SK-N-SH treated with all-trans-retinoic acid at 6 μM for 48 hours (cell line): ENCODE measurements around the gene VPS51.

Experiments
- ARNTL ChIP-seq: fragments of 450-650 bp; formaldehyde crosslinking; IDR thresholded peaks from 2 replicates; pipeline ENCODE4 v1.5.0; 2020; ENCODE audit warnings: low read depth, mild to moderate bottlenecking, moderate library complexity, borderline replicate concordance
- OSR1 ChIP-seq: fragments of 250-450 bp; sonication (Bioruptor Pico); IDR thresholded peaks from 2 replicates; pipeline ENCODE4 v1.8.0; 2022; ENCODE audit warnings: moderate library complexity, mild to moderate bottlenecking, inconsistent platforms
- PPARA ChIP-seq: fragments of 250-450 bp; sonication (Bioruptor Pico); IDR thresholded peaks from 2 replicates; pipeline ENCODE4 v1.5.0; 2020; ENCODE audit warnings: mild to moderate bottlenecking, borderline replicate concordance
- RARB ChIP-seq: fragments of 250-450 bp; sonication (Bioruptor Pico); IDR thresholded peaks from 2 replicates; pipeline ENCODE4 v1.8.0; 2021; ENCODE audit warnings: mild to moderate bottlenecking, moderate library complexity
- SNAI2 ChIP-seq: fragments of 250-450 bp; sonication (Bioruptor Pico); IDR thresholded peaks from 2 replicates; pipeline ENCODE4 v1.5.0; 2020; ENCODE audit warnings: mild to moderate bottlenecking, moderate library complexity
- TCF4 ChIP-seq: fragments of 250-450 bp; sonication (Bioruptor Pico); IDR thresholded peaks from 2 replicates; pipeline ENCODE4 v1.8.0; 2021; ENCODE audit warnings: mild to moderate bottlenecking, moderate library complexity, borderline replicate concordance
- ZFP30 ChIP-seq: fragments of 450-650 bp; formaldehyde crosslinking; IDR thresholded peaks from 2 replicates; pipeline ENCODE4 v1.5.0; 2022; ENCODE audit warnings: mild to moderate bottlenecking, moderate library complexity
- ZNF70 ChIP-seq: fragments of 450-650 bp; formaldehyde crosslinking; IDR thresholded peaks from 2 replicates; pipeline ENCODE4 v1.5.0; 2020; ENCODE audit warnings: mild to moderate bottlenecking, moderate library complexity
- TF ChIP-seq, protein P1 (sequence below): fragments of 250-450 bp; sonication (Bioruptor Pico); IDR thresholded peaks from 2 replicates; pipeline ENCODE4 v1.5.1; 2020; ENCODE audit warnings: low read depth, mild to moderate bottlenecking, moderate library complexity

DNA sequence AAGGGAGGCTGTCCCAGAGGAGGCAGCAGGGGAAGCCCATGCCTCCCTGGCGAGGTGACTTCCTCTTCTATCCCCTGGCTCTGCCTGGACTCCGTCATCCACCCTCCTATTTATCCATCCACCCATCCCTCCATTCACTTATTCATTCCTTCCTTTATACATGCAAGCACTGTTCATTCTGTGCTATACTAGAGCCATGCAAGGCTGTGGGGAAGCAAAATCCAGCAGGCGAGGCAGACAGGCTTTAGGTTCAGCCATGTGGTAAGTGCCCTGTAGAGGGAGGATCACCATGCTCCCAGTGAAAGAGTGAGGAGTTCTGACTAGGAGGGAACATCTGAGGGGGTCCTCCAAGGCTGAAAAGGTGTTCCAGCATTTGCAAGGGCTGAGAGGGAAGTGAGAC is 36.5 kb upstream of the VPS51 start:
- no peak for TF ChIP-seq OSR1 (CRISPR knock-in tag)
- no peak for TF ChIP-seq PPARA (CRISPR knock-in tag)
- no peak for TF ChIP-seq SNAI2
- no peak for TF ChIP-seq ARNTL
- TF ChIP-seq, protein P1, sequence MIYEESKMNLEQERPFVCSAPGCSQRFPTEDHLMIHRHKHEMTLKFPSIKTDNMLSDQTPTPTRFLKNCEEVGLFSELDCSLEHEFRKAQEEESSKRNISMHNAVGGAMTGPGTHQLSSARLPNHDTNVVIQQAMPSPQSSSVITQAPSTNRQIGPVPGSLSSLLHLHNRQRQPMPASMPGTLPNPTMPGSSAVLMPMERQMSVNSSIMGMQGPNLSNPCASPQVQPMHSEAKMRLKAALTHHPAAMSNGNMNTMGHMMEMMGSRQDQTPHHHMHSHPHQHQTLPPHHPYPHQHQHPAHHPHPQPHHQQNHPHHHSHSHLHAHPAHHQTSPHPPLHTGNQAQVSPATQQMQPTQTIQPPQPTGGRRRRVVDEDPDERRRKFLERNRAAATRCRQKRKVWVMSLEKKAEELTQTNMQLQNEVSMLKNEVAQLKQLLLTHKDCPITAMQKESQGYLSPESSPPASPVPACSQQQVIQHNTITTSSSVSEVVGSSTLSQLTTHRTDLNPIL: no peak
- no peak for TF ChIP-seq TCF4 (CRISPR knock-in tag)
- TF ChIP-seq RARB: no peak
- no peak for TF ChIP-seq ZNF70 (CRISPR knock-in tag)
- TF ChIP-seq ZFP30 (CRISPR knock-in tag): no peak
